GM19043 (cell line): Measurements from ENCODE around the gene CEP83.
"Not testable (repeated sequence)": the region's sequence is repeated elsewhere in the genome, so short reads cannot be mapped to it uniquely, and the experiment has no call there.

Experiments used
- ATAC-seq: cut with Tn5 transposase; IDR thresholded peaks from one replicate; pipeline ENCODE4 v1.9.1; 2021; ENCODE audit warnings: low read depth; ENCODE audit not compliant: unreplicated experiment

CEP83 gene

DNA sequence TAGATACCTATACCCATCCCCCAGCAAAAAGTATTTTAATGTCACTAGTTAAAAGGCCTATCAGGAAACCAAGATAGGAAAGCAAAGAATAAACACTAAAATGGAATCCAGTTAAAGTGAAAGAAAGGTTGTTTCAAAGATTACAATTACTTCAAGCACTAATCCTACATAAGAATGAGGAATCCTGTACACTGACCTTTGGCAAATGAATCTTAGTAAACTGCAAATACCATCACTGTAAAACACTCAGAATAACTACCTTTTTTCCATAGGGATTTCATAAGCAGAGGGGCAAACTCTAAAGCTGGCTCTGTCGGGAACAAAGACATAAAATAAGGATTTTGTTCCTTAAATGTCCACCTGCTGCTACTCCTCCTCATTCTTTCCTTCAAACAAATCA, 25.9 kb downstream of the CEP83 start:
- no peak for ATAC-seq

GRCh38 chr12:94430304-94430703, 29.4 kb downstream of the CEP83 start:
- ATAC-seq = no peak

DNA sequence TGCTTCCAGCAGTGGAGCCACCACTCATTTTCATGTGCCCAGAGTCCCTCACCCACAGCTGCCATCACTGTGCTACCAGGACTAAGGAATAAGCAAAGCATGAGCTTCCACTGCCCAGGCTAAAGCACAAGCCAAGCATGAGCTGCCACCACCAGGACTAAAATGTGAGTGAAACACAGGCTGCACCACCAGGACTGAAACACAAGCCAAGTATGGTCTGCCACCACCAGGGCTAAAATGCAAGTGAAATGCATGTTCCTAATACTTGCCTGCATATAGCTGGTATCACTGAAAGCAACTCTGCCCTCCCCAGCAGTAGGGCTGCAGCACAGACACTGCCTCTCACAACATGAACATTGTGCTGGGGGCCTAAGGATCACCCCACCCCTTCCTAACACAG, 30.0 kb downstream of the CEP83 start:
- ATAC-seq = no peak

- ATAC-seq = no peak
Observed at GRCh38 chr12:94429191-94429590, 30.5 kb downstream of the CEP83 start.

DNA sequence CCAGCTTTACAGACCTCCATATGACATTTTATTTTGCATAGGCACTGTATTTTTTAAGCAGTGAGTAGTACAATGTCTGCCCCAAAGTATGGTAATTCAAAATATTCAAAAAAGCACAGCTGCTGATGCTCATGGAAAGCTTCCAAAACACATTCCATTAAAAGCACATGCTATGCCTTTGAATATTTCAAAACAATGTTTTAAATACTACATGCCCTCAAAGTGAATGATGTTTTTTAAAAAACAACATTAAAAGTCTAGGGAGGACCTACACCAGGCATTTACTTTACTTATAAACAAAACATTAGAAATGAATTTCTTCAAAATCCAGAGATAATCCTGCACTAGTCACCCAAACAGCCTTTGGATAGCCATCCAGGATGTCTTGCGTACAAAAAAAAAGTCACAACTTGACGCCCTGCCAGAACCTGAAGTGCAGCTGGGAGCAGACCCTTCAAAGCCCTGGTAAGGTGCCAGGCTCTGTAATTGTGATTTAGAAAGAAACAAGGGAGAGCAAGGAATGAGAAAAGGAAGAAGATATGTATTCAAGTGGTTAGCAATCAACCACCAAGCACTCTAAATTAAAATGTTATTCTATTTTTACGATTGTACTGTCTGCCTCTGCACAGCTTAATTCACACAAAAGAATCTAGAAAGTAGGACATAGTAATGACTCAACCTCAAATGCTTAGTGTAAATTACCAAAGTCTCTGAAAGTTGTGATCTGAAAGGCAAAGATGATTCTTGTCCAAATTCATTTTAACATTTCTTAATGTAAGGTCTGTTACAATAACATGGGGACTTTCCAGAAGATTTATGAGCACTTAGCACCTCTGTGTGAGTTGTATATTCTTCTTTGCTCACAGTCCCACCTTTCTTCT, 31.9 kb downstream of the CEP83 start:
- ATAC-seq = no peak

DNA sequence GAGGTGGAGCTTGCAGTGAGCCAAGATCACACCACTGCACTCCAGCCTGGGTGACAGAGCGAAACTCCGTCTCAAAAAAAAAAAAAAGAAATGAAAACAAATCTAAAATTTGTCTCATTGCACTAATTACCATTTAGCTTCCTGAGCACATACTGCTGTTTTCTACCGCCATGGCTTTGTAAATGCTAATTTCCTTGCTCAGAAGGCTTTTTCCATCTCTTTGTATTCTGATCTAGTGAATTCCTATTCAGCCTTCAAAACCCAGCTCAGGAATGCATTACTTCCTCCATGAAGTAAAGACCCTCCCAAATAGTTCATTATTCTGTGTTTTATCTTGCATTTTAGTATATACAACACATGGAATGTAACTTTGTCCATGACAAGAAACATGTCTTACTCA, 33.6 kb downstream of the CEP83 start:
- ATAC-seq = no peak

DNA sequence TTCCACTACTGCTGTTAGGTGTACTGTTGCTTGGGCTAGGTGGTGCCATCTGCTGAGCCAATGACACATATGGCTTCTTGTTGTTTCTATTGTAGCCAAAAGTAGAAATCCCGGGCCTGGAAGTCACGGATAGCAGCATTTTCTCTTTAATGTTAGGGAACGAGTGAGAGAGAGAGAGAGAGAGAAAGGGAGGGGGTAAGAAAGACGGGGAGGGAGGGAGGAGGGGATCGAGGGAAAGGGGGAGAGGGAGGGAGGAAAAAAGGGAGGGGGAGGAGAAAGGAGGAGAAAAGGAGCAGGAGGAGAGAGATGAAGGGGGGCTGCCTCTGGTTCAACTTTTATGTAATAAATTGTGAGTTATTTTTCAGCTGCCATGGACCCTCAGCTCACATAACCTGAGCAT, 34.8 kb downstream of the CEP83 start:
- ATAC-seq = not testable (repeated sequence)

- ATAC-seq = no peak
Observed at GRCh38 chr12:94421868-94422740, 37.6 kb downstream of the CEP83 start.

- ATAC-seq = no peak
Observed at GRCh38 chr12:94418517-94418916, 41.1 kb downstream of the CEP83 start.

DNA sequence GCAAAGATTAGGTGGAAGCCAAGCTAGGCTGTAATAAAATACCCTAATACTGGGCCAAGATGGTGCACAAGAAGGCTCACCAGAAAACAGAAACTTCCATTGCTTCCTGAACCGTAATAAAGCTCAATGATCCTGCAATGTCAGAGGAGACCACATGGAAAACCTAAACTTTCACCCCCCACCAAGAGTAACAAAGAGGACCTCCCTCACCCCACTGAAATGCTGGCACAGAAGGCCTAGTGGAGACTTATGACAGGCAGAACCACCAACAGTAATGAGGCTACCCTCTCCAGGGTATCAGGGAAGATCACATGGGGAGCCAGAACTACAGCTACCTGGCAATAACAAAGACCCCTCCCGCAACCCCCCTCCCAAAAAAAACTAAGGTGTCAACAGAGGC, 43.1 kb downstream of the CEP83 start:
- no peak for ATAC-seq

DNA sequence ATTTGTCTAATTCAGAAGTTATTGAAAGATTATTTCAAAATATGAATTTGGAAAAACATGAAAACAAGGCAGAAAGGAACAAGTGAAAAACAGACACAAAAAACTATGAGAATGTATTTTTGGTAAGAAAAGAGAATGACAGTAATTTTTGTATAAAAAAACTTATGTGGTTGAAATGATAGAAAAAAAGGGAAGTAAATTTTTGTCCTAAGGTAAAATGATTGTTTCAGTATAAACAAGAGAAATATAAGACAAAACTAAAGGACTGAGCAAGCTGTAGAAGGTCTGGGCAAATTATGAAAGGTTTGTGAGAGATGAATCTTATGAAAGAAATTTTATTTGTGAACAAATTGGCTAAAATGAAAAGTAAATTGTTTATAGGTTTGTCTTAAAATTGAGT, 44.6 kb downstream of the CEP83 start:
- ATAC-seq = no peak

GRCh38 chr12:94405413-94406116, 54.1 kb downstream of the CEP83 start:
- ATAC-seq = peak; percentile 79

DNA sequence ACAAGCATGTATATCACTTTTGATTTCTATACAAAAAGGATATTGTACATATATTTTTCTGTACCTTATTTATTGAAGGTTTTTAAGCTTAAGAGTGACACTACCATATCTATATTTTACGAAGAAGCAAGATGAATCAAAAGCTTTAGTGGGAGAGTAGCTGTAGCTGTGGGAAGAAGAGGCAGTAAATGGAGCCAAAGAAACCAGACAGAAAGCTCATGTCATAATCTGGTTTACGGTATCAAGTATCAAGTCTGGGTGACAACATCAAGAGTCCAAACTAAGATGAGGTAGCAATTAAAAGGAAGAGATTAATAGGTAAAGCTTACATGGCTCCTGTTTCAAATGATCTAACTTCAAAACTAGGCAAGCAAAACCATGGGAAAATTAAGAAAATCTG, 54.8 kb downstream of the CEP83 start:
- ATAC-seq = no peak

DNA sequence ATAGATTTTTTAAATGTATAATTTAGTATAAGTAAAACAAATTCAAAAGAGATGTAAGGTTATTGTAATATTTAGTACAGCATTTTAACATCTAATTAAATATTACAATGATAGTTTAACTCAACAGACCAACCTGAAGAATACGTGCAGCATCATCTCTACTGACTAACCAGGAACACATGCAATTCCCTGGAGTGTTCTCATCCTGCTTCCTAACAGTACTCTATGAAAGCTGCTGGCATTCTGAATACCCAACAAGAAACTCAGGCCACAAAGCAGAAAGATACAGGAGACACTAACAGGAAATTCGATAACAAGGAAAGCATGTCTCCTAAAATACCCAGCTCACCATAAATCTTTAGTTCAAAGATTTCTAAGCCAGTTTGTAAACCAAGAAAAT, 58.3 kb downstream of the CEP83 start:
- ATAC-seq = no peak

- not testable (repeated sequence) for ATAC-seq
Observed at GRCh38 chr12:94398685-94399084, 61.0 kb downstream of the CEP83 start.

DNA sequence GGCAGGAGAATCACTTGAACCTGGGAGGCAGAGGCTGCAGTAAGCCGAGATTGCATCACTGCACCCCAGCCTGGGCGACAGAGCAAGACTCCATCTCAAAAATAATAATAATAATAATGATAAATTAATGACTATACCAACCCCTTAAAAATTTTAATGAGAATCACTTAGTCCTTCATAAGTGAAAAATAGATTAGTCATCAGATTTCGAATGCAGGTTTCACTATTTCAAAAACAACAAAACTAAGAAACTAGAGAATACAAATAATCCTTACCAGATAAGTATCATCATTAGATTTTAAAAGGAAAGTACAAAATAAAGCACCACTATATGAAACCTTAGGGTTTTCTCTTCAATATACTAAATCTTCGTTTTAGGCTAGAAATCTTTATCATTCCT, 62.3 kb downstream of the CEP83 start:
- no peak for ATAC-seq

DNA sequence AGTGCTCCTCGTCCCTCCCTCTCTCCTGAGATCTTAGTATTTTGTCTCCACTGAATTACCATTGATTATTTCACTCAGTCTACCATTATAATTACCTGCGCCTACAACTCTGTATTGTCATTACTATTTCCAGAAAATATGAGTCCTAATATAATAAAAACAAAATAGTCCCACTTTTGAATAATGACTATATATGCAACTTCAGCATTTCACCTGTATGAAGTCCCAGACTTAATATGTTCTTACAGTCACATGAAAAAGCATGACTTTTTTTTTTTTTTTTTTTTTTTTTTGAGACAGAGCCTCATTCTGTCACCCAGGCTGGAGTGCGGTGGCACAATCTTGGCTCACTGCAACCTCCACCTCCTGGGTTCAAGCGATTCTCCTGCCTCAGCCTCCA, 63.7 kb downstream of the CEP83 start:
- ATAC-seq = not testable (repeated sequence)

GRCh38 chr12:94390130-94390485, 69.6 kb downstream of the CEP83 start:
- ATAC-seq = no peak

DNA sequence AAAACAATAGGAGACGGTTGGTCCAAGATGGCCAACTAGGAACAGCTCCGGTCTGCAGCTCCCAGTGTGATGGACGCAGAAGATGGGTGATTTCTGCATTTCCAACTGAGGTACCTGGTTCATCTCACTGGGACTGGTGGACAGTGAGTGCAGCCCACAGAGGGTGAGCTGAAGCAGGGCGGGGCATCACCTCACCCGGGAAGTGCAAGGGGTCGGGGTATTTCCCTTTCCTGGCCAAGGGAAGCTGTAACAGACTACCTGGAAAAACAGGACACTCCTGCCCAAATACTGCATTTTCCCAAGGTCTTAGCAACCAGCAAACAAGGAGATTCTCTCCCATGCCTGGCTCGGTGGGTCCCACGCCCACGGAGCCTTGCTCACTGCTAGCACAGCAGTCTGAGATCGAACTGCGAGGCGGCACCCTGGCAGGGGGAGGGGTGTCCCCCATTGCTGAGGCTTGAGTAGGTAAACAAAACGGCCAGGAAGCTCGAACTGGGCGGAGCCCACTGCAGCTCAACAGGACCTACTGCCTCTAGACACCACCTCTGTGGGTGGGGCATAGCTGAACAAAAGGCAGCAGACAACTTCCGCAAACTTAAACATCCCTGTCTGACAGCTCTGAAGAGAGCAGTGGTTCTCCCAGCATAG, 70.1 kb downstream of the CEP83 start:
- not testable (repeated sequence) for ATAC-seq

- ATAC-seq = no peak
Observed at GRCh38 chr12:94386422-94386821, 73.2 kb downstream of the CEP83 start.

GRCh38 chr12:94384030-94384429, 75.6 kb downstream of the CEP83 start:
- ATAC-seq = no peak
